KG1 (cell line): Measurements from ENCODE around the gene GRAMD2A.

ENCODE experiments used
- DNase-seq: peaks from one replicate; lab custom pipeline; 2025; lab: John Stamatoyannopoulos, UW

The GRAMD2A gene

DNA sequence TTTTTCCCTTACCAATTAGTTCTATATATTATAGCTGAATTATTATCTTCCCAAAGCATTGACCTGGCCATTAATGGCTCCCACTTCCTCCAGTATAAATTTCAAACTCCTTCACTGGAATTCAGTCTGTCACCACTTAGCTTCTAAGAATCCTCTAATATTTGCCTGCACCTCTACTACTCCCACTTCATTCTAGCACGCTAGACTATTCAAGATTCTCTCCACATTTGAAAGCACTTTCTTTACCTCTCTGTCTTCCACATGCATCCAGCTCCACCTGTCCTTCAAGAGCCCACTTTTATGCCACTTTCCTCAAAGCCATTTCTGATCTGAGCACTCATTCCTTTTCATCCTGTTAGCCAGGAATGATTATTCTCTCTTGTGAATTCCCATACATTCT, 64.4 kb downstream of the GRAMD2A start:
- DNase-seq: no peak

DNA sequence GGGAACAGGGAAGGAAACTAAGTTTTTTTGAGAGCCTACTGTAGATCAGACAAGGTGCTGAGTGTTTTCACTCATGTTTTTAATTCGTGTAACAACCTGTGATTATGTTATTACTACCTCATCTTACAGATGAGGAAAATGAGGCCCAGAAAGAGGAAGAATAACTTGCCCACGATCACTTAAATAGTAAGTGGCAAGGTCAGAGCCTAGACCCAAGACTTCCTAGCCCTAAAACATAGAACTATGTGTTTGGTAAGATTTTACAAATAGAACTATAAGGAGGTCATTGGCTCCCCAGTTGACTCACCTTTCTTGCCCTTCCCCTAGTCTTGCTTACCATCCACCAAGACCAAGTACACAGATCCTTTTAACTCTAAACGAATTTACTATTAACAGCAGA, 65.7 kb downstream of the GRAMD2A start:
- no peak for DNase-seq

DNA sequence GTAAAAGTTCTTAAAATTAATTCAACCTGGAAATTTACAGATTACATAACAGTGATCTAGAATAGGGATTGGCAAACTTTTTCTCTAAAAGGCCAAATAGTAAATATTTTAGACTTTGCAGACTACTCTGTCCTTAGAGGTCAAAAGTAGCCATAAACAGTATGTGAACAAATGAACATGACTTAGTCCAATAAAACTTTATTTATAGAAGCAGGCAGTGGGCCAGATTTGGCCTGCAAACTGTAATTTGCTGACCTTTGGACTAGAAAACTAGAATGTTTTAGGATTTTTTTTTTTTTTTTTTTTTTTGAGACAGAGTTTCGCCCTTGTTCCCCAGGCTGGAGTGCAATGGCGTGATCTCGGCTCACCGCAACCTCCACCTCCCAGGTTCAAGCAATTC, 67.3 kb downstream of the GRAMD2A start:
- DNase-seq: no peak

DNA sequence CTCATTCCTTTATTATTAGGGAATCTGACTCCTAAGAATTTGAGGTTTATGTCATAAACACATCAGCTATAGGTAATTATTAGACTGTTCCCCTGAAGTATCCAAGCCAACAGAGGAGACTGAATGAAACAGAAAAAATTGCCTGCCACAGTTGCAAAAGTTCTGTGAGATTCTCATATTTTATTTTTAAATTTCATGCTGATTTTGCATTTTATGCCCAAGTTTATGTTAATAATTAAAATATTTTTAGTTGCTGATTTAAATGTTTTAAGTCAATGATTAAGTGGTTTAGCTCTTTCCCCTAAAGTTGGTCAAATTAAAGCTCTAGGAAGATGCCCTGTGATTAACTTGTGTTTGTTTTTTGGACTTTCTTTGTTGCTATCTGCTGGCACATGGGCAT, 69.2 kb downstream of the GRAMD2A start:
- DNase-seq: no peak

DNA sequence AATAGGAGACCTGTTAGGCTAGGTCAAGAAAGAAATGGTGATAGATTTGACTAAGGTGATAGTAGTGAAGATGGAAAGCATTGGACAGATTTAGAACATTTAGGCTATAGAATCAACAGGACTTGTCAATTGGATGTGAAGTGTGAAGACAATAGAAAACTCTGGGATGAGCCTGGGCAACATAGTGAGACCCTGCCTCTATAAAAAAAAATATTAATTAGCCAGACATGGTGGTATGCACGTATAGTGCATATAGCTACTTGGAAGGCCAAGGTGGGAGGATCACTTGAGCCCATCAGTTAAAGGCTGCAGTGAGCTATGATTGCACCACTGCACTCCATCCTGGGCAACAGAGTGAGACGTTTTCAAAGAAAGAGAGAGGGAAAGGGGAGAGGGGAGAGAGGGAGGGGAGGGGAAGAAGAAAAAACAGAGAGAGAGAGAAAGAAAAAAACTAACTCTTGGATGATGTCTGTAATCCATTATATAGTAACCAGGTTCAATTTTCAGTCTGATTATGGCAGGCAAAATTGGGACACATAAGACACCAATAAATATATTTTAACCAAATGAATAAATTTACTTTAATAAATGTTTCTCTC, 69.8 kb downstream of the GRAMD2A start:
- no peak for DNase-seq

DNA sequence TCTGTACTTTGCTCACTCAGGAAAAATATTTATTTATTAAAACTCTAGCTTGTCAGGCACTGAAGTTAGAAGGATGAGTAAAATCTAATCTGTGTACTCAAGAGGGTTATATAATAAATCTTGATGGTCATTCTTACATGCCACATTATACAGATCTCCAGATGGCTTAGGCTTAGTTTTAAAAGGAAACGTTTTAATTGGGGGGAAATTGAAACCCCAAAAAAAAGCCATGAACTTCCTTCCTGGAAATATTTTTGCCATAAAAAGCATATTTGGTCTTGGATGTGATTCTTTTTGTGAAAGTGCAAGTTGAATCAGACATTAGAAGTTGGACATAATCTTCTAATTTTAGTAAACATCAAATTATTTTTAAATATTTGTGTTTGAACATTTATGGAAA, 73.4 kb downstream of the GRAMD2A start:
- no peak for DNase-seq

DNA sequence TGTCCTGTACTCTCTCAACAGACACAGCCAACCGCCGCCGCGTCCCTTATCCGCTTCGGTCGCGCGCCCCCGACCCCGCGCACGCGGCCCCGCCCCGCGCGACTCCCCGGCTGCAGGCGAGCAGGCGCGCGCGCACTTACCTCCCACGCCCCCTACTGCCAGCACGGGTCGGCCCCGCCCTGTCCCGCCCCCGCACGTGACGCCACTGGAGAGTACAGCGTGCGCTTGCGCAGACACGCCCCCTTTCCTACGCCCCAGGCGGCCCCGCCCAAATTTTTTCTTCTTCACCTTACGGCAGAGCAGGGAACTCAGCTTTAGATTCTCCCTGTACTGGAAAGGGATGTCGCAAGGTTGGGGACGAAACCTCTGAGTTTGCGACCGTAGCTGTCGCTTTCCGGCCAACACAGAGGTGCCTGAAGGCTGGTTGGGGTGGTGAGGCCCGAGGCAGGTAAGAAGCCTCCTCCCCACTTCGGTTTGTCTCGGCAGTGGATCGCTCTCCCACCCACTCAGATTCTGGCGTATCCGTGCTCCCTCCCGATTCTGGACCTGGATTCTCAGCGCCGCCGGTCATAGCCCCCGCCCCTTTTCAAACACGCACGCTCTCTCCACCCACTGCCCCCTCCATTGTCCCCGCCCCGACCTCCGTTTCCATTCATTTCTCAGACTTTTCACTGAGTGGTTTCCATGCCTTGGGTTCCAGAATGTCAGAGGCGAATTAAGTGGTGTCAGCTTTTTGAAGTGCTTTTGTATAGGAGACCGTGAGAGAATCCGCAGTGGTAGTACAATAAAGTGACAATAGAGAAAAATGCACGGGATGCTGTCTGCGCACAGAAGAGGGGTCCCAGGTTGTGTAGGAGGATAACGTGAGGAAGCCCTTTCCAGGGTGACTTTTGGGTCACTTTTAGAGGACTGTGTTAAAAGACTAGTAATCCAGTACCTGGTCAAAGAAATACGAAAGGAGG, 79.3 kb downstream of the GRAMD2A start, which contains the start of the genes MYO9A and SENP8:
Gene MYO9A (minus strand): TSS at position 134 of the 962 bp plus-strand sequence. CDS start 71,587 bp downstream, outside the sequence.
Gene SENP8 (plus strand): TSS at position 387 of the 962 bp plus-strand sequence. CDS start 21,221 bp downstream, outside the sequence.
- DNase-seq: peak; percentile 98

DNA sequence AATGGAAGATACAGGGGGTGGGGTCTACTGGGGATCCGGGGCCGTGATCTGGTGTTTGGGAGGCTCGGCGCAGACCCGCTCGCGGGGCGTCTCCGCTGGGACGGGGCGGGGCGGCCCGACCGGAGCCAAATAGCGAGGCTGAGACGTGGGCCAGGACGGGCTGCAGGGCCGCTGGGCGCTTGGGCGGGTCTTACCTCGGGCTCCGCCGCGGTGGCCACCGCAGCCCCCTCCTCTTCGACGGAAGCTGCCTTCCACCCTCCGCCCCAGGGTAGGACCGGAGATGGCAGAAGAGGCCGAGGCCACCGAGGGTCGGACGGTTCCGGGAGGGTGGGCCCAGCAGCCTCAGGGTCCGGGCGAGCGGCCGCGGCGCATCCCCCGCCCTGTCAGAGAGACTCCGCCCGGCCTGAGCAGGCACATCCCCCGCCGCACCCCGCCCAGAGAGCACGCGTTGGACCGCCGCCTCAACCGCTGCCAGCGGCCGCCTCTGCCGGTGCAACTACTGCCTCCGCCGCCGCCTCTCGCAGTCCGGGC, 80.0 kb downstream of the GRAMD2A start:
- no peak for DNase-seq

DNA sequence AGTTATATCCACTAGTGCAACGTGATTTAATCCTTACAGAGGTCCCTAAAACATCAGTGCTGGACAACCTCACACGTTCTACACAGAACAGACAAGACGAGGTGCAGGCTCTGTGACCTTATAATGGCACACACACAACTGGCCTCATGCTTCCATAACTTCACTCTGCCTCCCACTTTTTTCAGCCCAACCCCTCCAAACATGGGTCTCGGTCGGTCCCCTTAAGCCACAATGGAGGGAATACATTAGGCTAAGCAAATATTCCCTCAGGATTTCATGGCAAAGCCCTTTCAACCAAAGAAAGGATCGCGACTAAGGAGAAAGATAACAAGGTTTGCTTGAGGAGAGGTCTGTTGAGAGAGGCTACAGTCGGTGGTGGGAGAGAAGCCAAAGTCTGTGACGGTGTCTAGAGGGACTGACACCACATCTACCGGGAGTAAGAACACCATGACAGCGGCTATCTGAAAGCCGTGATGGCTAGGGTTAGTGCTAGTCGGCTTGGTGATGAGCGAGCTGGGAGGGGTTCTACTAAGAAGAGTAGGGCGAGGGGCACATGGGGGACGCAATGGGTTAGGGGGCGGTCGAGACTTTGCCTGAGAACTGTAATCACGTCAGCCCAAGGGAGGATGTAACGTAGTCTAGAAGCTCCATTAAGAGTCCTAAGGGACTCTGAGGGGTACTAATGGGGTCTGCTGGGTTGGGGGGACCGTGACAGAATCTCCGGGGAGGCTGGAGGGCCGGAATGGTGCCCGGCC, 80.7 kb downstream of the GRAMD2A start:
- DNase-seq: no peak

DNA sequence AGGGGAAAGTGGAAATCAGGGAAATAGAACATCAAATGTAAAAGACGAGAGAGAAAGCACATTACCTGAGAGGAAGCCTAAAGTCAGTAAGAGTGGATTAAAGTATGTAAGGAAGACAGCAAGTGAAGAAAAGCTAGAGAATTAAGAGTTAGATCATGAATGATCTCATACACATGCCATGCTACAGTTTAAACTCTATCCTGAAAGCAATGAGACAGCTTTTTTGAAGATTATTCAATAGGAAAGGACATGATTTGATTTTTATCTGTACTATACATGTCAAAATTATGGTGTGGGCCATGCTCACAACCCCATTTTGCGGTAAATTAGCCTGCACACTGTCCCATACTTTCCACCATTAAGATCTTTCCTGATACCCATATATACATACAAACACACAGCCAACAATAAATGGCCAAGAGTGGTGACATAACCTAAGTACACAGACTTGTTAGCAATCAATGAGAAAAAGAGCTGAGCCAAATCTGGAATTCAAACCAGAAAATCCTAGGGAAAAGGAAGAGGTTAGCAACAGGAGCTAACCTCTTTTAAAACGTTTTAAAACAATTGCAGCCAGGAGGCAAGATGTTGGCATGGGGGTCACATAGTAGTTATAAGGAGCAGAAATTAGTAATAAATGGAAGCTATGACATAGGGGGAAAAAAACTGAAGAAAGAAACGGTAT, 84.1 kb downstream of the GRAMD2A start:
- DNase-seq: no peak

DNA sequence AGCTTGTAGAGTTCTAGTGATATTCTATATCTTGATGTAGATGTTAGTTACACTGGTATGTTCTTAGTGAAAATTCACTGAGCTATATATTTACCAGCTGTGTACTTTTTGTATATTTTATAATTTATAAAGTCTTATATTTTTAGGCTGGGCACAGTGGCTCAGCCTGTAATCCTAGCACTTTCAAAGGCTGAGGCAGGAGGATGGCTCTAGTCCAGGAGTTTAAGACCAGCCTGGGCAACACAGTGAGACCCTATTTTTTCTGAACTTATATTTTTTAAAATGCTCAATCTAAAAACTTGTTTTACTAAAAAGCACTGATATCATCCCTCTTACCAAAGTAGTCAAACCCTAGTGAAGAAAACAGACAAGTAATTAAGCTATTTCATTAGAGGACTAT, 84.8 kb downstream of the GRAMD2A start:
- no peak for DNase-seq

DNA sequence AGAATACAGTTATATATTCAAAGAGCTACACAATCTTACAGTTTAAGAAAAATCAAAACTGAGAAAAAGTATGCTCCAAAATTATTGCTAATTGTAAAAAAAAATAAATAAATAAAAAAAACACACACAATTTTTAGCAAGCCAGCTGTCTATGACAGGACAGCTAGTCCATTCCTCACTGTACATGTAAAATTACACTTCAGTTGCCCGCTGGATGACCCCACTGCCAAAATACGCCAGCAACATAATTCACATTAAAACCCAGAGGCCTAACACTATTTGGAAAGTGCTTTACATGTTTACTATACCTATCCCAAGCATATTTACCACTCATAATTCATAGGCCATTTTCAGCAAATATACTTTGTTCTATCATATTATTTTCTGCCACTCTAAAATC, 85.5 kb downstream of the GRAMD2A start:
- DNase-seq: no peak

DNA sequence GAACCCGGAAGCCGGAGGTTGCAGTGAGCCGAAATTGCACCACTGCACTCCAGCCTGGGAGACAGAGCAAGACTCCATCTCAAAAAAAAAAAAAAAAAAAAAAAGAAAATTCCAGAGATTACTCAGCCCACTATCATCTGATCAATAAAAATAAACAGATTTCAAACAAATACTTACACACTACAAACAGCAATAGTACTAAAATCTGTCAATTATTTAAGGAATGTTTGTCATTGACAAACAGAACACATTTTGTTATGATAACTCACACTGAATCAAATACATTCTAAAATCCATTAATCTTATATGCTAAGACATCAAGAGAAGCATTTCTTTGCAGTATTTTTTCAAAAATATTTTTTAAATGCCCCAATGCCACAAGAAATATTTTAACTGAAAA, 87.2 kb downstream of the GRAMD2A start:
- DNase-seq: no peak
